T-helper 17 cell (primary cell): ENCODE results near the gene RNU6-8. TPM values are rescaled to one million over a fixed set of nuclear protein-coding genes. Genes with fewer than 3 reads are reported as not detected.

Experiments used
- ATAC-seq: fragments of 150-1000 bp; cut with Tn5 transposase; 2 replicates; pipeline ENCODE4 v1.10.0; 2021; ENCODE audit warnings: mild to moderate bottlenecking, moderate library complexity
- DNase-seq, 3 donors: peaks; one replicate each; pipeline versions ENCODE4 v3.0.0 to v3.0.0-alpha.2; 2020 to 2021
- H3K9me3 ChIP-seq: one replicate; pipeline ENCODE4 v1.7.0; 2013; ENCODE audit warnings: low read length, mild to moderate bottlenecking; ENCODE audit not compliant: control insufficient read depth, poor library complexity, severe bottlenecking
- H3K27ac Mint-ChIP-seq: one replicate; pipeline ENCODE4 v1.8.0; 2022; ENCODE audit warnings: mild to moderate bottlenecking, moderate library complexity, mixed read lengths
- H3K27me3 Mint-ChIP-seq: one replicate; pipeline ENCODE4 v1.8.0; 2022; ENCODE audit warnings: mixed read lengths
- H3K36me3 Mint-ChIP-seq: one replicate; pipeline ENCODE4 v1.8.0; 2022; ENCODE audit warnings: low read depth, mixed read lengths
- H3K4me1 Mint-ChIP-seq: one replicate; pipeline ENCODE4 v1.8.0; 2022; ENCODE audit warnings: mild to moderate bottlenecking, mixed read lengths
- H3K4me3 Mint-ChIP-seq: one replicate; pipeline ENCODE4 v1.8.0; 2022; ENCODE audit warnings: mild to moderate bottlenecking, moderate library complexity, mixed read lengths
- total RNA-seq, 4 donors: library from RNA in 2 of 4; stranded (reverse) in 2 of 4; gene quantifications; one replicate each; pipeline ENCODE4 v1.2.3 and lab custom pipeline; 2022 to 2026

Gene RNU6-8
- total RNA-seq, 2 donors from 2014 or later = not detected

- H3K27me3 Mint-ChIP-seq = peaks cover 5% of the 10 kb centered on the region
- DNase-seq (peak; percentile 44 to 63 (median 62)), ATAC-seq (peak; percentile 48)
- peaks cover 27% of the 10 kb centered on the region for H3K4me1 Mint-ChIP-seq
- no peaks in the 10 kb centered on the region for H3K9me3 ChIP-seq
- peak overlapping the region; percentile 99 for H3K27ac Mint-ChIP-seq
- H3K4me3 Mint-ChIP-seq = peak overlapping the region; percentile 93
- H3K36me3 Mint-ChIP-seq = peaks cover 2% of the 10 kb centered on the region
Observed at GRCh38 chr14:32201193-32201815, 1.8 kb downstream of the RNU6-8 start.

GRCh38 chr14:32200368-32201192 lies 2.5 kb downstream of the RNU6-8 start:
- Mint-ChIP-seq H3K4me3 (peak overlapping the region; percentile 93), H3K27me3 (peaks cover 5% of the 10 kb centered on the region), H3K27ac (peak overlapping the region; percentile 99), H3K36me3 (peaks cover 2% of the 10 kb centered on the region), H3K4me1 (peaks cover 24% of the 10 kb centered on the region)
- ATAC-seq = no peak
- no peak for DNase-seq
- H3K9me3 ChIP-seq = no peaks in the 10 kb centered on the region

GRCh38 chr14:32197919-32198318 lies 5.2 kb downstream of the RNU6-8 start:
- Mint-ChIP-seq H3K27me3 (peaks cover under 1% of the 10 kb centered on the region), H3K36me3 (no peaks in the 10 kb centered on the region), H3K4me1 (peaks cover 11% of the 10 kb centered on the region), H3K27ac (no peak overlapping the region), H3K4me3 (no peak overlapping the region)
- H3K9me3 ChIP-seq = no peaks in the 10 kb centered on the region
- no peak for DNase-seq
- no peak for ATAC-seq

GRCh38 chr14:32195636-32196035 lies 7.4 kb downstream of the RNU6-8 start:
- peaks cover 8% of the 10 kb centered on the region for H3K27me3 Mint-ChIP-seq
- H3K4me3 Mint-ChIP-seq = no peak overlapping the region
- no peaks in the 10 kb centered on the region for H3K4me1 Mint-ChIP-seq
- DNase-seq = no peak
- H3K9me3 ChIP-seq = no peaks in the 10 kb centered on the region
- no peaks in the 10 kb centered on the region for H3K36me3 Mint-ChIP-seq
- ATAC-seq = no peak
- H3K27ac Mint-ChIP-seq = no peak overlapping the region

- H3K27me3 Mint-ChIP-seq = peaks cover 8% of the 10 kb centered on the region
- H3K36me3 Mint-ChIP-seq = no peaks in the 10 kb centered on the region
- no peak overlapping the region for H3K27ac Mint-ChIP-seq
- no peak for ATAC-seq
- no peaks in the 10 kb centered on the region for H3K9me3 ChIP-seq
- H3K4me3 Mint-ChIP-seq = no peak overlapping the region
- no peaks in the 10 kb centered on the region for H3K4me1 Mint-ChIP-seq
- DNase-seq = no peak
Observed at GRCh38 chr14:32193532-32193931, 9.5 kb downstream of the RNU6-8 start.

GRCh38 chr14:32192712-32193373 lies 10.2 kb downstream of the RNU6-8 start:
- H3K36me3 Mint-ChIP-seq = no peaks in the 10 kb centered on the region
- DNase-seq (no peak), ATAC-seq (no peak)
- peaks cover 8% of the 10 kb centered on the region for H3K27me3 Mint-ChIP-seq
- no peak overlapping the region for H3K27ac Mint-ChIP-seq
- no peaks in the 10 kb centered on the region for H3K9me3 ChIP-seq
- H3K4me3 Mint-ChIP-seq = no peak overlapping the region
- H3K4me1 Mint-ChIP-seq = no peaks in the 10 kb centered on the region

- ATAC-seq = no peak
- H3K4me3 Mint-ChIP-seq = no peak overlapping the region
Observed at GRCh38 chr14:32190673-32191072, 12.4 kb downstream of the RNU6-8 start.

GRCh38 chr14:32189811-32190210 lies 13.3 kb downstream of the RNU6-8 start:
- Mint-ChIP-seq H3K36me3 (no peaks in the 10 kb centered on the region), H3K4me3 (no peak overlapping the region), H3K27ac (no peak overlapping the region), H3K27me3 (peaks cover 8% of the 10 kb centered on the region), H3K4me1 (peaks cover 2% of the 10 kb centered on the region)
- ATAC-seq (no peak), DNase-seq (no peak)
- peaks cover 4% of the 10 kb centered on the region for H3K9me3 ChIP-seq

More at GRCh38 chr14:32190673-32191072, 12.4 kb downstream of the RNU6-8 start:
- H3K4me1 Mint-ChIP-seq = peaks cover 2% of the 10 kb centered on the region
- no peak for DNase-seq
- H3K27ac Mint-ChIP-seq = no peak overlapping the region
- no peaks in the 10 kb centered on the region for H3K9me3 ChIP-seq
- no peaks in the 10 kb centered on the region for H3K36me3 Mint-ChIP-seq
- peaks cover 8% of the 10 kb centered on the region for H3K27me3 Mint-ChIP-seq

- H3K36me3 Mint-ChIP-seq = no peaks in the 10 kb centered on the region
- peaks cover under 1% of the 10 kb centered on the region for H3K27me3 Mint-ChIP-seq
- no peak for ATAC-seq
- H3K27ac Mint-ChIP-seq = no peak overlapping the region
- no peak overlapping the region for H3K4me3 Mint-ChIP-seq
- DNase-seq = no peak
- H3K9me3 ChIP-seq = peaks cover 4% of the 10 kb centered on the region
- peaks cover 2% of the 10 kb centered on the region for H3K4me1 Mint-ChIP-seq
Observed at GRCh38 chr14:32186248-32186647, 16.8 kb downstream of the RNU6-8 start.

GRCh38 chr14:32185097-32185496 lies 18.0 kb downstream of the RNU6-8 start:
- H3K4me1 Mint-ChIP-seq = peaks cover 2% of the 10 kb centered on the region
- no peak overlapping the region for H3K4me3 Mint-ChIP-seq
- no peaks in the 10 kb centered on the region for H3K27me3 Mint-ChIP-seq
- H3K9me3 ChIP-seq = peaks cover 4% of the 10 kb centered on the region
- H3K27ac Mint-ChIP-seq = no peak overlapping the region
- H3K36me3 Mint-ChIP-seq = no peaks in the 10 kb centered on the region
- DNase-seq (no peak), ATAC-seq (no peak)

- no peaks in the 10 kb centered on the region for H3K27me3 Mint-ChIP-seq
- ATAC-seq = no peak
- DNase-seq = no peak
- no peak overlapping the region for H3K27ac Mint-ChIP-seq
- H3K4me3 Mint-ChIP-seq = no peak overlapping the region
- H3K4me1 Mint-ChIP-seq = peaks cover 2% of the 10 kb centered on the region
- H3K36me3 Mint-ChIP-seq = no peaks in the 10 kb centered on the region
- H3K9me3 ChIP-seq = peaks cover 4% of the 10 kb centered on the region
Observed at GRCh38 chr14:32183151-32184058, 19.7 kb downstream of the RNU6-8 start.

GRCh38 chr14:32171469-32171868 lies 31.6 kb downstream of the RNU6-8 start:
- Mint-ChIP-seq H3K4me3 (no peak overlapping the region), H3K36me3 (no peaks in the 10 kb centered on the region), H3K27ac (no peak overlapping the region), H3K27me3 (no peaks in the 10 kb centered on the region), H3K4me1 (peaks cover 5% of the 10 kb centered on the region)
- H3K9me3 ChIP-seq = no peaks in the 10 kb centered on the region
- ATAC-seq (no peak), DNase-seq (no peak)
